AG04450 (cell line): ENCODE measurements around the gene ZNF408. TPM values are rescaled to one million over a fixed set of nuclear protein-coding genes. Genes with fewer than 3 reads are reported as not detected.
A peak's percentile ranks its signal among the peaks of the same experiment; 100 is the strongest.

Experiments used
- CTCF ChIA-PET: fragments of 300-600, 350-600 bp; formaldehyde crosslinking; extraction: SDS; loops from one replicate; lab custom pipeline; 2022; ENCODE audit warnings: antibody characterized with exemption, inconsistent platforms; lab: Charles Lee
- POLR2A ChIA-PET: fragments of 350-600 bp; formaldehyde crosslinking; extraction: SDS; loops from one replicate; lab custom pipeline; 2021; ENCODE audit warnings: antibody characterized with exemption, inconsistent platforms; lab: Yijun Ruan, JAX
- DNase-seq: peaks from one replicate; pipeline ENCODE4 v3.0.0-alpha.2; 2011; ENCODE audit warnings: low read depth, low spot score
- H3K27ac ChIP-seq: one replicate; pipeline ENCODE4 v1.5.1; 2012; ENCODE audit warnings: low read depth, low read length, control low read depth
- H3K27me3 ChIP-seq: one replicate; pipeline ENCODE4 v1.6.0; 2012; ENCODE audit warnings: low read length; ENCODE audit not compliant: control insufficient read depth, insufficient read depth
- H3K4me3 ChIP-seq: 2 replicates; pipeline ENCODE4 v1.5.1; 2011; ENCODE audit warnings: mild to moderate bottlenecking, low read depth, low read length, control low read depth
- H3K9me3 ChIP-seq: 2 replicates; pipeline ENCODE4 v1.5.1; 2012; ENCODE audit warnings: low read length; ENCODE audit not compliant: control insufficient read depth, insufficient read depth
- polyA plus RNA-seq: library from polyadenylated mRNA; depleted of rRNA; stranded (reverse); fragments of >200 nt; gene quantifications from 2 replicates; pipeline ENCODE4 v1.2.3, GENCODE V29; 2011
- TF ChIP-seq, protein P1 (sequence below): IDR thresholded peaks from 2 replicates; pipeline ENCODE4 v1.5.1; 2011; ENCODE audit warnings: low read depth, low read length, control low read depth, inconsistent platforms

ZNF408 gene
- polyA plus RNA-seq, 1 experiment: 4.9 TPM

DNA sequence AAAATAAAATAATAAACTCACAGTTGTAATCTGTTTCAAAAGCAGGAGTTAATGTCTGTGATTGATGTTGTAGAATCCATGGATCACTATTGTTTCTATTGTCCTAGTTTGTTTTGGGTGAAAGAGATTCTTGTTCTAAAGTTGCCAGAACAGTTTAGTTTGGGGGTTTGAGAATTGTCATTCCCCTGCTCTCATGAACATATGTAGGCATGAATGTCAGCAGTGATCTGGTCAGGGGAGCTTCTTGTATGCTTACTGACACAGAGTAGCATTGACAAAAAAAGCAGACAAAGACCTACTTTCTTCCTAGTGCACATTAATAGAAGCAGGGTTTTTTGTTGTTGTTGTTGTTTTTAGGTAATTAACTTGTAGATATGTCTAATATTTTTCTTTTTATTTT lies 39.0 kb upstream of the ZNF408 start:
- no peak for DNase-seq
- Histone ChIP-seq H3K27ac (no peak overlapping the region), H3K9me3 (no peaks in the 10 kb centered on the region), H3K27me3 (no peaks in the 10 kb centered on the region), H3K4me3 (no peak overlapping the region)
- POLR2A ChIA-PET: no interaction called here
- TF ChIP-seq, protein P1, sequence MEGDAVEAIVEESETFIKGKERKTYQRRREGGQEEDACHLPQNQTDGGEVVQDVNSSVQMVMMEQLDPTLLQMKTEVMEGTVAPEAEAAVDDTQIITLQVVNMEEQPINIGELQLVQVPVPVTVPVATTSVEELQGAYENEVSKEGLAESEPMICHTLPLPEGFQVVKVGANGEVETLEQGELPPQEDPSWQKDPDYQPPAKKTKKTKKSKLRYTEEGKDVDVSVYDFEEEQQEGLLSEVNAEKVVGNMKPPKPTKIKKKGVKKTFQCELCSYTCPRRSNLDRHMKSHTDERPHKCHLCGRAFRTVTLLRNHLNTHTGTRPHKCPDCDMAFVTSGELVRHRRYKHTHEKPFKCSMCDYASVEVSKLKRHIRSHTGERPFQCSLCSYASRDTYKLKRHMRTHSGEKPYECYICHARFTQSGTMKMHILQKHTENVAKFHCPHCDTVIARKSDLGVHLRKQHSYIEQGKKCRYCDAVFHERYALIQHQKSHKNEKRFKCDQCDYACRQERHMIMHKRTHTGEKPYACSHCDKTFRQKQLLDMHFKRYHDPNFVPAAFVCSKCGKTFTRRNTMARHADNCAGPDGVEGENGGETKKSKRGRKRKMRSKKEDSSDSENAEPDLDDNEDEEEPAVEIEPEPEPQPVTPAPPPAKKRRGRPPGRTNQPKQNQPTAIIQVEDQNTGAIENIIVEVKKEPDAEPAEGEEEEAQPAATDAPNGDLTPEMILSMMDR: no peak
- CTCF ChIA-PET: no interaction called here

DNA sequence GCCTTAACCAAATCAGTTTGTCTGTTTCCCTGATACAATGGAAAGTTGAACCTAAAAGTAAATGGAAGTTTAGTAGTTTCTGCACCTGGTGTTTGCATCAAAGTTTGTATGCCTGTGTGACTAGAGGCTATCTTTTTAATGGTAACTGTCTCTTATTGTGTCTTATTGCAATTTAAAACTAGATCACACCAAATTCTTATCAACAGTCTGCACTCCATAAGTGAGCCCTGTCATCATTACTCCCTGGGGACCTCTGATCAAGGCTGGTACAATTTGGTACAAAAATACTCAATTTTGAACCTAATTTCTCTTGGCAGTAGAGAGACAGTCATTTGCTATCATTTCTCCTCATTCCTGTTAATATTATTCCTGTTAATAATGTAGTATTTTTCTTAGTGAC lies 38.5 kb upstream of the ZNF408 start:
- no peak overlapping the region for H3K4me3 ChIP-seq
- POLR2A ChIA-PET: interaction anchor here (1.0 kb wide), 1 partner anchor 13 kb away, joined by 3 read pairs; no protein-coding TSS in a partner anchor
- CTCF ChIA-PET: no interaction called here
- no peaks in the 10 kb centered on the region for H3K27me3 ChIP-seq
- no peak overlapping the region for H3K27ac ChIP-seq
- TF ChIP-seq, protein P1: no peak
- H3K9me3 ChIP-seq: no peaks in the 10 kb centered on the region
- DNase-seq: no peak

DNA sequence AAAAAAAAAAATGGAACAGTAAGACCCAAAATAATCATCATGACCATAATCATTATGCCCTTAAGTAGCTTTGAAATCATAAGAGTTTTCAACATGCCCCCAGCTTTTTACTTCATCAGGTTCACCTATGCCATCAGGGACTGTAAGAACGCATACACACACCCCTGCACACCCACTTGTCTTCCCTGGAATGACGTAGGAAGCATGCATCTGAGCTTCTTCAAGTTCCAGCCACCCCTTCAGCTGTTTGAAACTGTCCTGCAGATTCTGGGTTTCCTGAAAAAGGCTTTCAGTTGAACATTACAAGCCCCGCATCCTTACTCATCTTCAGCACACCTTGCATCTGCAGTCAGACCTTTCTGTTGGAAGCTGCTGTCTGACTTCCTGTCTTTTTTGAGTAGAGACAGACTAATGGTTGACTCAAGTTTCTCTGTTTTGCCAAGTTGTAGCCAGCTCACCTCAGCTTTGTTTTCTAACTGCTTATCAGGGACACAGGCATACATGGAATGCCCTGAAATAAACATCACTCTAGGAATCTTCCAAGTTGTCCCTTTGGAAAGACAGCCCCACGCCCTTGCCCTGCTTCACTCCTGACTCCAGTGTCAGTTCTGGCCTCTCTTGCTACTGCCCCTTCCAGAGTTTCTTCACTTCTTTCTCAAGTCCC lies 37.4 kb upstream of the ZNF408 start:
- Histone ChIP-seq H3K9me3 (no peaks in the 10 kb centered on the region), H3K27ac (peak overlapping the region; percentile 39), H3K4me3 (no peak overlapping the region), H3K27me3 (no peaks in the 10 kb centered on the region)
- POLR2A ChIA-PET: interaction anchor here (1.0 kb wide), 1 partner anchor 14 kb away, joined by 3 read pairs; no protein-coding TSS in a partner anchor
- CTCF ChIA-PET: interaction anchor here (1.1 kb wide), 1 partner anchor 21 kb away, joined by 3 read pairs; no protein-coding TSS in a partner anchor
- TF ChIP-seq, protein P1: no peak
- no peak for DNase-seq

DNA sequence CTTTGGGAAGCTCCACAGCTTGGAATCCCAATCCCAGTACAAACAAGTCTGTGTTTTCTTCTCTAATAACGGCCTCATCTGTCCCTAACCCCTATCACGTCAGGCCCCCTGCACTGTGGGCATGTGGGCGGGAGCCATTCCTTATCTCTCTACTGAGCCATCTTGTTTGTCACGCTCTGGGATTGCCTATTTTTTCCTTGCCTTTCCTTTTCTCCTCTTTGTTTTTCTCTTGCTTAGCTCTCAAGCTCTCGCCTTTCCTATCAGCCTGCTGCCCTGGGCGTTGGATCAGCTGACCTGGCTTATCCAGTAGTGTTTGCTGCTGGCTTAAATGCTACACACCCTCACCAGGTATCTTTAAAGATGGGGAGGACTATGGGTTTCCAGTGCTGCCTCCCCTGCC lies 36.2 kb upstream of the ZNF408 start:
- POLR2A ChIA-PET: interaction anchor here (0.5 kb wide), 1 partner anchor 744 kb away, joined by 4 read pairs; no protein-coding TSS in a partner anchor
- DNase-seq: no peak
- H3K27ac ChIP-seq: no peak overlapping the region
- TF ChIP-seq, protein P1: no peak
- CTCF ChIA-PET: no interaction called here
- H3K4me3 ChIP-seq: no peak overlapping the region
- H3K27me3 ChIP-seq: no peaks in the 10 kb centered on the region
- no peaks in the 10 kb centered on the region for H3K9me3 ChIP-seq

DNA sequence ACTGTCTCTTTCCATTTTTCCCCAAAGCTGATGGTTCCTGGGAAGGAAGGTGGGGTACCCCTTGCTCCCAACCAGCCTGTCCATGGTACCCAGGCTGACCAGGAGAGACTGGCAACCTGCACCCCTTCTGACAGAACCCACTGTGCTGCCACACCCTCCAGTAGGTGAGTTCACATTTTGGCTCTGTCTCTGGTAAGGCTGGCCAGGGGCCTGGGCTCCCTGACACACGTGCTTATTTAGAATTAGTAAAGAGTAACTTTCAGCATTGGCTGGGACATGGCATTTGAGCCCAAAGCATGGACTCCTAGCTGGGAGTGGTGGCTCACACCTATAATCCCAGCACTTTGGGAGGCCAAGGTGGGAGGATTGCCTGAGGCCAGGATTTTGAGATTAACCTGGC lies 35.5 kb upstream of the ZNF408 start:
- no peak overlapping the region for H3K4me3 ChIP-seq
- CTCF ChIA-PET: no interaction called here
- no peaks in the 10 kb centered on the region for H3K9me3 ChIP-seq
- H3K27ac ChIP-seq: no peak overlapping the region
- no peak for DNase-seq
- TF ChIP-seq, protein P1: no peak
- H3K27me3 ChIP-seq: no peaks in the 10 kb centered on the region
- POLR2A ChIA-PET: interaction anchor here (0.5 kb wide), 2 partner anchors 97 to 744 kb away, joined by 4 to 8 read pairs; no protein-coding TSS in a partner anchor
